SK-N-SH treated with all-trans-retinoic acid at 6 μM for 48 hours (cell line): ENCODE data around the gene ADGRB2.

Experiments
- ATAC-seq: fragments of 200-7000 bp; cut with Tn5 transposase; 3 replicates; pipeline ENCODE4 v1.9.1; 2020; ENCODE audit warnings: mild to moderate bottlenecking, moderate library complexity
- ARNTL ChIP-seq: fragments of 450-650 bp; formaldehyde crosslinking; IDR thresholded peaks from 2 replicates; pipeline ENCODE4 v1.5.0; 2020; ENCODE audit warnings: low read depth, mild to moderate bottlenecking, moderate library complexity, borderline replicate concordance
- BACH2 ChIP-seq: fragments of 250-450 bp; sonication (Bioruptor Pico); IDR thresholded peaks from 2 replicates; pipeline ENCODE4 v1.9.0; 2021; ENCODE audit warnings: mild to moderate bottlenecking, borderline replicate concordance
- CSDC2 ChIP-seq: fragments of 250-450 bp; sonication (Bioruptor Pico); IDR thresholded peaks from 2 replicates; pipeline ENCODE4 v1.5.0; 2020; ENCODE audit warnings: mild to moderate bottlenecking, moderate library complexity
- GLIS3 ChIP-seq: fragments of 250-450 bp; sonication (Bioruptor Pico); IDR thresholded peaks from 2 replicates; pipeline ENCODE4 v1.5.0; 2020; ENCODE audit warnings: mild to moderate bottlenecking, moderate library complexity
- ISL1 ChIP-seq: fragments of 250-450 bp; sonication (Bioruptor Pico); IDR thresholded peaks from 2 replicates; pipeline ENCODE4 v2.1.2; 2022; ENCODE audit warnings: mild to moderate bottlenecking, moderate library complexity
- OSR1 ChIP-seq: fragments of 250-450 bp; sonication (Bioruptor Pico); IDR thresholded peaks from 2 replicates; pipeline ENCODE4 v1.8.0; 2022; ENCODE audit warnings: moderate library complexity, mild to moderate bottlenecking, inconsistent platforms
- PPARA ChIP-seq: fragments of 250-450 bp; sonication (Bioruptor Pico); IDR thresholded peaks from 2 replicates; pipeline ENCODE4 v1.5.0; 2020; ENCODE audit warnings: mild to moderate bottlenecking, borderline replicate concordance
- RARB ChIP-seq: fragments of 250-450 bp; sonication (Bioruptor Pico); IDR thresholded peaks from 2 replicates; pipeline ENCODE4 v1.8.0; 2021; ENCODE audit warnings: mild to moderate bottlenecking, moderate library complexity
- SNAI2 ChIP-seq: fragments of 250-450 bp; sonication (Bioruptor Pico); IDR thresholded peaks from 2 replicates; pipeline ENCODE4 v1.5.0; 2020; ENCODE audit warnings: mild to moderate bottlenecking, moderate library complexity
- TCF4 ChIP-seq: fragments of 250-450 bp; sonication (Bioruptor Pico); IDR thresholded peaks from 2 replicates; pipeline ENCODE4 v1.8.0; 2021; ENCODE audit warnings: mild to moderate bottlenecking, moderate library complexity, borderline replicate concordance
- TOX ChIP-seq: fragments of 250-450 bp; sonication (Bioruptor Pico); IDR thresholded peaks from 2 replicates; pipeline ENCODE4 v1.8.0; 2021; ENCODE audit warnings: mild to moderate bottlenecking, moderate library complexity, borderline replicate concordance
- ZC3H10 ChIP-seq: fragments of 250-450 bp; sonication (Bioruptor Pico); IDR thresholded peaks from 2 replicates; pipeline ENCODE4 v1.5.1; 2021; ENCODE audit warnings: mild to moderate bottlenecking, moderate library complexity
- ZFP3 ChIP-seq: fragments of 250-450 bp; sonication (Bioruptor Pico); IDR thresholded peaks from 2 replicates; pipeline ENCODE4 v1.5.0; 2020; ENCODE audit warnings: mild to moderate bottlenecking, moderate library complexity
- ZFP30 ChIP-seq: fragments of 450-650 bp; formaldehyde crosslinking; IDR thresholded peaks from 2 replicates; pipeline ENCODE4 v1.5.0; 2022; ENCODE audit warnings: mild to moderate bottlenecking, moderate library complexity
- ZNF565 ChIP-seq: fragments of 450-650 bp; formaldehyde crosslinking; conservative IDR thresholded peaks from 2 replicates; pipeline ENCODE4 v1.5.0; 2020; ENCODE audit warnings: low read depth, mild to moderate bottlenecking, moderate library complexity
- ZNF70 ChIP-seq: fragments of 450-650 bp; formaldehyde crosslinking; IDR thresholded peaks from 2 replicates; pipeline ENCODE4 v1.5.0; 2020; ENCODE audit warnings: mild to moderate bottlenecking, moderate library complexity
- ZNF8 ChIP-seq: fragments of 450-650 bp; formaldehyde crosslinking; IDR thresholded peaks from 2 replicates; pipeline ENCODE4 v1.5.0; 2020; ENCODE audit warnings: mild to moderate bottlenecking, moderate library complexity
- TF ChIP-seq, protein P1 (sequence below): fragments of 250-450 bp; sonication (Bioruptor Pico); IDR thresholded peaks from 2 replicates; pipeline ENCODE4 v1.8.0; 2020; ENCODE audit warnings: mild to moderate bottlenecking, moderate library complexity, borderline replicate concordance
- TF ChIP-seq, protein P2 (sequence below): fragments of 250-450 bp; sonication (Bioruptor Pico); IDR thresholded peaks from 2 replicates; pipeline ENCODE4 v1.5.1; 2020; ENCODE audit warnings: low read depth, mild to moderate bottlenecking, moderate library complexity
- TF ChIP-seq, protein P3 (sequence below): fragments of 250-450 bp; sonication (Bioruptor Pico); IDR thresholded peaks from 2 replicates; pipeline ENCODE4 v1.5.1; 2021; ENCODE audit warnings: mild to moderate bottlenecking, moderate library complexity
- TF ChIP-seq, protein P4 (sequence below): fragments of 250-450 bp; sonication (Bioruptor Pico); IDR thresholded peaks from 2 replicates; pipeline ENCODE4 v1.5.0; 2020; ENCODE audit warnings: mild to moderate bottlenecking, moderate library complexity

The ADGRB2 gene

DNA sequence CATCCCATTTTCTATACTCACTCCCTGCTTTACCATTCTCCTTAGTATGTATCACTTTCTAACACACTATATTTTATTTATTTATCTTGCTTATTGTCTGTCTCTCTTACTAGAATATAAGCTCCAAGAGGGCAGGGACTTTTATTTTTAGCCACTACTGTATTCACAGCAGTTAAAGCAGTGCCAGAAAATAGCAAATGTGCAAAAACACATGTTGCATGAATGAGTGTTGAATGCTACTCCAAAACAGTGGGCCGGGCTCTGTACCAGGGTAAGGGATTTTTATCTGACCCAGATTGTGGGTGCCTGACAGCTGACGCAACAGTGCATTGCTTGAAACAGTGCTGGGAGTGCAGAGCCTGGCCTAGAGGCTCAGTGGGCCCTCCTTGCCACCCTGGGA is 85.0 kb downstream of the ADGRB2 start:
- TF ChIP-seq ZFP3 (CRISPR knock-in tag): no peak
- no peak for TF ChIP-seq ZNF565 (CRISPR knock-in tag)
- TF ChIP-seq ZFP30 (CRISPR knock-in tag): no peak
- ATAC-seq: no peak

DNA sequence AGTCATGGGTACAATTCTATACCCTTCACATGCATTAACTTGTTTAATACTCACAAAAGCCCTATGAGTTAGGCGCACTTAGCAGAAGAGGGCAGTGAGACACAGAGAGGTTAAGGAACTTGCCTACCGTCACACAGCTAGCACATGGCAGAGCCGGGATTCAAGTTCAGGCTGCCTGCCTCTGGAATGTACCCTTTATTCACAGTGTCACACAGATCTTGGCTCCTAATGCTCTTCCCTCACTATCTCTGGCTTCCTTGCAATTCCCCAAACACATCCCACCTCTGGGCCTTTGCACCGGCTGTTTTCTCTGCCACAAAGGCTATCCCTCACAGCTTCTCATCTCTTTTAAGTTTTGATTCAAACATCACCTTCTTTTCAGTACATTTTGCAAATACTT is 85.5 kb downstream of the ADGRB2 start:
- ATAC-seq: no peak
- TF ChIP-seq SNAI2 (CRISPR knock-in tag) (no peak), BACH2 (CRISPR knock-in tag) (no peak), TOX (CRISPR knock-in tag) (no peak)
- TF ChIP-seq, all 23 proteins: peak for 0

DNA sequence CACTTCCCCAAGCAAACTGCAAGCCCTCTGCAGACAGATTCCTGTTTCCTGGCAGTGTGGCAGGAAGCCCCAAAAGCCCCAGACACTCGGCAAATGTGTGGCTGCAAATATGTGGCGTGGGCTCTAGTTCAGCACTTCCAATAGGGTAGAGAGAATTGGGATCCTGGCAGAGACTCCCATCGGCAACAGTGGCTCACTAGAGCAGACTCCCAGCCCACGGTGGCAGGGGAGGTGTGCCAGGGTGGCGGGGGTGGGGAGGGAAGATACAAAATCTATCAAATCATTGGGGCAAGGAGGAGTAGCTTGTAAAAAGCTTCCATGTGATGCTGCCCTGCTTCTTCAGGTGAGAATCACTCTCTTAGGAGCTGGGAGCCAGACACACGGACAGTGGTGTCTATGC is 86.2 kb downstream of the ADGRB2 start:
- TF ChIP-seq, protein P1, sequence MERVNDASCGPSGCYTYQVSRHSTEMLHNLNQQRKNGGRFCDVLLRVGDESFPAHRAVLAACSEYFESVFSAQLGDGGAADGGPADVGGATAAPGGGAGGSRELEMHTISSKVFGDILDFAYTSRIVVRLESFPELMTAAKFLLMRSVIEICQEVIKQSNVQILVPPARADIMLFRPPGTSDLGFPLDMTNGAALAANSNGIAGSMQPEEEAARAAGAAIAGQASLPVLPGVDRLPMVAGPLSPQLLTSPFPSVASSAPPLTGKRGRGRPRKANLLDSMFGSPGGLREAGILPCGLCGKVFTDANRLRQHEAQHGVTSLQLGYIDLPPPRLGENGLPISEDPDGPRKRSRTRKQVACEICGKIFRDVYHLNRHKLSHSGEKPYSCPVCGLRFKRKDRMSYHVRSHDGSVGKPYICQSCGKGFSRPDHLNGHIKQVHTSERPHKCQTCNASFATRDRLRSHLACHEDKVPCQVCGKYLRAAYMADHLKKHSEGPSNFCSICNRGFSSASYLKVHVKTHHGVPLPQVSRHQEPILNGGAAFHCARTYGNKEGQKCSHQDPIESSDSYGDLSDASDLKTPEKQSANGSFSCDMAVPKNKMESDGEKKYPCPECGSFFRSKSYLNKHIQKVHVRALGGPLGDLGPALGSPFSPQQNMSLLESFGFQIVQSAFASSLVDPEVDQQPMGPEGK: no peak
- TF ChIP-seq ZNF70 (CRISPR knock-in tag) (no peak), OSR1 (no peak)
- ATAC-seq: no peak

DNA sequence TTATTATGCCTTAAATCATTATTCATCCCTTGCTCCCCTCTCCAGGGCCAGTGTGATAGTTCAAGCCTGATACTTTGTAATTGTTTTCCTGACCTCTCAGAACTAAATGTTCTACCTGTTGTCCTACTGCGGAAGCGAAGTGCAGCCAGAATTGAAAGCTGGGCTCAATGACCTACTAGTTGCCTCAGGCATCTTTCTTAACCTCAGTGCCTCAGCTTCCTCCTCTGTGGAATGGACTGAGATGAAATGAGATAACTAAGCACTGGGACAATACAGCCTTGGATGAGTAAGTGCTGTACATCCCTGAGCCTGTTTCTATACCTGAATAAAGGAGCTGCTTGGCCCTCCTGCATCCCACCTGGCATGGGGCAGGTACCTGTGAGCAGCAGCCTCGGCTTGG is 86.7 kb downstream of the ADGRB2 start:
- TF ChIP-seq PPARA (CRISPR knock-in tag): no peak
- no peak for TF ChIP-seq ZFP3 (CRISPR knock-in tag)
- TF ChIP-seq TCF4 (CRISPR knock-in tag): no peak
- TF ChIP-seq ZNF565 (CRISPR knock-in tag): no peak
- TF ChIP-seq ZNF8 (CRISPR knock-in tag): no peak
- TF ChIP-seq, protein P2, sequence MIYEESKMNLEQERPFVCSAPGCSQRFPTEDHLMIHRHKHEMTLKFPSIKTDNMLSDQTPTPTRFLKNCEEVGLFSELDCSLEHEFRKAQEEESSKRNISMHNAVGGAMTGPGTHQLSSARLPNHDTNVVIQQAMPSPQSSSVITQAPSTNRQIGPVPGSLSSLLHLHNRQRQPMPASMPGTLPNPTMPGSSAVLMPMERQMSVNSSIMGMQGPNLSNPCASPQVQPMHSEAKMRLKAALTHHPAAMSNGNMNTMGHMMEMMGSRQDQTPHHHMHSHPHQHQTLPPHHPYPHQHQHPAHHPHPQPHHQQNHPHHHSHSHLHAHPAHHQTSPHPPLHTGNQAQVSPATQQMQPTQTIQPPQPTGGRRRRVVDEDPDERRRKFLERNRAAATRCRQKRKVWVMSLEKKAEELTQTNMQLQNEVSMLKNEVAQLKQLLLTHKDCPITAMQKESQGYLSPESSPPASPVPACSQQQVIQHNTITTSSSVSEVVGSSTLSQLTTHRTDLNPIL (CRISPR knock-in tag): no peak
- TF ChIP-seq TOX (CRISPR knock-in tag): no peak
- no peak for TF ChIP-seq SNAI2 (CRISPR knock-in tag)
- TF ChIP-seq, protein P3, sequence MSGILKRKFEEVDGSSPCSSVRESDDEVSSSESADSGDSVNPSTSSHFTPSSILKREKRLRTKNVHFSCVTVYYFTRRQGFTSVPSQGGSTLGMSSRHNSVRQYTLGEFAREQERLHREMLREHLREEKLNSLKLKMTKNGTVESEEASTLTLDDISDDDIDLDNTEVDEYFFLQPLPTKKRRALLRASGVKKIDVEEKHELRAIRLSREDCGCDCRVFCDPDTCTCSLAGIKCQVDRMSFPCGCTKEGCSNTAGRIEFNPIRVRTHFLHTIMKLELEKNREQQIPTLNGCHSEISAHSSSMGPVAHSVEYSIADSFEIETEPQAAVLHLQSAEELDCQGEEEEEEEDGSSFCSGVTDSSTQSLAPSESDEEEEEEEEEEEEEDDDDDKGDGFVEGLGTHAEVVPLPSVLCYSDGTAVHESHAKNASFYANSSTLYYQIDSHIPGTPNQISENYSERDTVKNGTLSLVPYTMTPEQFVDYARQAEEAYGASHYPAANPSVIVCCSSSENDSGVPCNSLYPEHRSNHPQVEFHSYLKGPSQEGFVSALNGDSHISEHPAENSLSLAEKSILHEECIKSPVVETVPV (CRISPR knock-in tag): no peak
- no peak for TF ChIP-seq CSDC2 (CRISPR knock-in tag)
- TF ChIP-seq ZNF70 (CRISPR knock-in tag): no peak
- TF ChIP-seq ARNTL: no peak
- TF ChIP-seq ISL1 (CRISPR knock-in tag): no peak
- TF ChIP-seq RARB (CRISPR knock-in tag): no peak
- TF ChIP-seq OSR1: no peak
- no peak for TF ChIP-seq GLIS3 (CRISPR knock-in tag)
- TF ChIP-seq ZFP30 (CRISPR knock-in tag): no peak
- no peak for TF ChIP-seq ZC3H10 (CRISPR knock-in tag)
- TF ChIP-seq, protein P4, sequence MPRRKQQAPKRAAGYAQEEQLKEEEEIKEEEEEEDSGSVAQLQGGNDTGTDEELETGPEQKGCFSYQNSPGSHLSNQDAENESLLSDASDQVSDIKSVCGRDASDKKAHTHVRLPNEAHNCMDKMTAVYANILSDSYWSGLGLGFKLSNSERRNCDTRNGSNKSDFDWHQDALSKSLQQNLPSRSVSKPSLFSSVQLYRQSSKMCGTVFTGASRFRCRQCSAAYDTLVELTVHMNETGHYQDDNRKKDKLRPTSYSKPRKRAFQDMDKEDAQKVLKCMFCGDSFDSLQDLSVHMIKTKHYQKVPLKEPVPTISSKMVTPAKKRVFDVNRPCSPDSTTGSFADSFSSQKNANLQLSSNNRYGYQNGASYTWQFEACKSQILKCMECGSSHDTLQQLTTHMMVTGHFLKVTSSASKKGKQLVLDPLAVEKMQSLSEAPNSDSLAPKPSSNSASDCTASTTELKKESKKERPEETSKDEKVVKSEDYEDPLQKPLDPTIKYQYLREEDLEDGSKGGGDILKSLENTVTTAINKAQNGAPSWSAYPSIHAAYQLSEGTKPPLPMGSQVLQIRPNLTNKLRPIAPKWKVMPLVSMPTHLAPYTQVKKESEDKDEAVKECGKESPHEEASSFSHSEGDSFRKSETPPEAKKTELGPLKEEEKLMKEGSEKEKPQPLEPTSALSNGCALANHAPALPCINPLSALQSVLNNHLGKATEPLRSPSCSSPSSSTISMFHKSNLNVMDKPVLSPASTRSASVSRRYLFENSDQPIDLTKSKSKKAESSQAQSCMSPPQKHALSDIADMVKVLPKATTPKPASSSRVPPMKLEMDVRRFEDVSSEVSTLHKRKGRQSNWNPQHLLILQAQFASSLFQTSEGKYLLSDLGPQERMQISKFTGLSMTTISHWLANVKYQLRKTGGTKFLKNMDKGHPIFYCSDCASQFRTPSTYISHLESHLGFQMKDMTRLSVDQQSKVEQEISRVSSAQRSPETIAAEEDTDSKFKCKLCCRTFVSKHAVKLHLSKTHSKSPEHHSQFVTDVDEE (CRISPR knock-in tag): no peak
- TF ChIP-seq, protein P1: no peak
- ATAC-seq: no peak
